SK-N-SH (cell line): ENCODE measurements around the gene XXYLT1. TPM values are rescaled to one million over a fixed set of nuclear protein-coding genes. Genes with fewer than 3 reads are reported as not detected.

Experiments used
- CTCF ChIA-PET: fragments of 300-600, 350-600 bp; formaldehyde crosslinking; extraction: SDS; loops from one replicate; lab custom pipeline; 2021; lab: Yijun Ruan, JAX
- POLR2A ChIA-PET: fragments of 350-600 bp; sonication (Branson Sonifier 250); formaldehyde crosslinking; extraction: SDS; loops from one replicate; lab custom pipeline; 2020; ENCODE audit warnings: antibody characterized with exemption, inconsistent platforms; lab: Yijun Ruan, JAX
- DNase-seq: peaks from one replicate; pipeline ENCODE4 v3.0.0; 2012
- H2AFZ ChIP-seq: fragments of 200-600 bp; sonication (generic); 2 replicates; pipeline ENCODE4 v1.8.1; 2016; ENCODE audit warnings: antibody characterized with exemption, mild to moderate bottlenecking, low read depth
- H3F3A ChIP-seq: fragments of 200-600 bp; sonication (generic); replicated peaks from 2 replicates; pipeline ENCODE3; 2016; ENCODE audit warnings: antibody characterized with exemption, mild to moderate bottlenecking; ENCODE audit not compliant: insufficient read depth
- H3K27ac ChIP-seq, 2 experiments: fragments of 200-500 bp in 1 of 2; fragments of 200-600 bp in 1 of 2; sonication (Bioruptor generic) in 1 of 2; sonication (generic), shearing (Covaris generic) in 1 of 2; 2 replicates each; pipeline versions ENCODE4 v1.5.1 to v1.6.1; 2014 to 2016; ENCODE audit warnings: low read depth in 2 of 2, inconsistent platforms in 1 of 2, low read length in 1 of 2, mild to moderate bottlenecking in 1 of 2, mixed read lengths in 1 of 2
- H3K27me3 ChIP-seq: fragments of 200-600 bp; sonication (generic), shearing (Covaris generic); 2 replicates; pipeline ENCODE4 v1.6.1; 2016; ENCODE audit warnings: mixed run types; ENCODE audit not compliant: insufficient read depth
- H3K36me3 ChIP-seq, 2 experiments: fragments of 200-500 bp in 1 of 2; fragments of 200-600 bp in 1 of 2; sonication (Bioruptor generic) in 1 of 2; sonication (generic) in 1 of 2; replicated peaks in 1 of 2; 2 replicates each; pipeline versions ENCODE3 to v1.5.1; 2014 to 2016; ENCODE audit warnings: low read length in 1 of 2, mild to moderate bottlenecking in 1 of 2; ENCODE audit not compliant: insufficient read depth in 2 of 2, control insufficient read depth in 1 of 2
- H3K4me1 ChIP-seq, 2 experiments: fragments of 200-500 bp in 1 of 2; fragments of 200-600 bp in 1 of 2; sonication (Bioruptor generic) in 1 of 2; sonication (generic), shearing (Covaris generic) in 1 of 2; 2 replicates each; pipeline versions ENCODE4 v1.5.1 to v1.6.1; 2014 to 2016; ENCODE audit warnings: low read depth in 1 of 2, low read length in 1 of 2, mixed run types in 1 of 2; ENCODE audit not compliant: insufficient read depth in 2 of 2, control insufficient read depth in 1 of 2
- H3K4me2 ChIP-seq: fragments of 200-600 bp; sonication (generic), shearing (Covaris generic); 2 replicates; pipeline ENCODE4 v1.6.1; 2017; ENCODE audit warnings: mixed run types
- H3K4me3 ChIP-seq, 2 experiments: fragments of 200-500 bp in 1 of 2; fragments of 200-600 bp in 1 of 2; sonication (Bioruptor generic) in 1 of 2; sonication (generic), shearing (Covaris generic) in 1 of 2; 2 replicates each; pipeline versions ENCODE4 v1.5.1 to v1.8.1; 2014 to 2016; ENCODE audit warnings: low read depth in 2 of 2, inconsistent platforms in 1 of 2, low read length in 1 of 2, mild to moderate bottlenecking in 1 of 2, mixed read lengths in 1 of 2, moderate library complexity in 1 of 2
- H3K79me2 ChIP-seq: fragments of 200-600 bp; sonication (generic); 2 replicates; pipeline ENCODE4 v1.8.1; 2017; ENCODE audit warnings: mild to moderate bottlenecking; ENCODE audit not compliant: insufficient read depth
- H3K9ac ChIP-seq: fragments of 200-600 bp; sonication (generic); 2 replicates; pipeline ENCODE4 v1.6.1; 2017; ENCODE audit warnings: mixed run types
- H3K9me2 ChIP-seq: fragments of 200-600 bp; sonication (generic); 2 replicates; pipeline ENCODE4 v1.6.1; 2017; ENCODE audit warnings: mixed run types
- H3K9me3 ChIP-seq: fragments of 200-600 bp; sonication (generic); 2 replicates; pipeline ENCODE4 v1.6.1; 2017; ENCODE audit warnings: mixed run types, mild to moderate bottlenecking, moderate library complexity
- H4K20me1 ChIP-seq: fragments of 200-600 bp; sonication (generic); 2 replicates; pipeline ENCODE4 v1.6.1; 2017; ENCODE audit warnings: mild to moderate bottlenecking, mixed run types; ENCODE audit not compliant: insufficient read depth
- CHD2 ChIP-seq: fragments of 150-350 bp; IDR thresholded peaks from 2 replicates; pipeline ENCODE4 v1.6.1; 2018; ENCODE audit warnings: low read length; ENCODE audit not compliant: partially characterized antibody
- CTCF ChIP-seq: fragments of 200-600 bp; sonication (generic); IDR thresholded peaks from 2 replicates; pipeline ENCODE4 v1.6.1; 2017; ENCODE audit warnings: antibody characterized with exemption, mild to moderate bottlenecking, moderate library complexity
- ELF1 ChIP-seq: IDR thresholded peaks from 2 replicates; pipeline ENCODE4 v1.4.0; 2012
- EP300 ChIP-seq, 2 experiments: IDR thresholded peaks; 2 replicates each; pipeline versions ENCODE4 v1.4.0 to v1.6.1; 2012; ENCODE audit warnings: borderline replicate concordance in 1 of 2, low read depth in 1 of 2, low read length in 1 of 2
- EZH2phosphoT487 ChIP-seq: fragments of 200-600 bp; sonication (generic); IDR thresholded peaks from 2 replicates; pipeline ENCODE4 v1.6.1; 2017; ENCODE audit warnings: low read depth, mixed run types, mild to moderate bottlenecking, antibody characterized with exemption, moderate library complexity, borderline replicate concordance
- FOSL2 ChIP-seq: IDR thresholded peaks from 2 replicates; pipeline ENCODE4 v1.4.0; 2012; ENCODE audit warnings: low read depth, mild to moderate bottlenecking, moderate library complexity, borderline replicate concordance
- FOXJ3 ChIP-seq: sonication (generic); formaldehyde crosslinking; IDR thresholded peaks from 2 replicates; pipeline ENCODE4 v1.5.1; 2020; ENCODE audit warnings: mild to moderate bottlenecking, missing genetic modification reagents
- GABPA ChIP-seq: IDR thresholded peaks from 2 replicates; pipeline ENCODE4 v1.4.0; 2012; ENCODE audit warnings: low read depth, mild to moderate bottlenecking
- GATA2 ChIP-seq: sonication (generic); formaldehyde crosslinking; IDR thresholded peaks from 2 replicates; pipeline ENCODE4 v1.5.0; 2020; ENCODE audit warnings: mild to moderate bottlenecking, missing genetic modification reagents
- MAX ChIP-seq: IDR thresholded peaks from 2 replicates; pipeline ENCODE4 v1.4.0; 2012; ENCODE audit warnings: low read depth
- NRF1 ChIP-seq: IDR thresholded peaks from 2 replicates; pipeline ENCODE4 v1.6.1; 2012; ENCODE audit warnings: low read depth, mild to moderate bottlenecking, low read length
- PBX3 ChIP-seq: IDR thresholded peaks from 2 replicates; pipeline ENCODE4; 2012
- RCOR1 ChIP-seq: fragments of 150-350 bp; IDR thresholded peaks from 2 replicates; pipeline ENCODE4 v1.6.1; 2017; ENCODE audit warnings: antibody characterized with exemption, low read length
- REST ChIP-seq: IDR thresholded peaks from 2 replicates; pipeline ENCODE4 v1.6.1; 2012; ENCODE audit warnings: mild to moderate bottlenecking, low read depth, low read length, moderate library complexity
- RFX5 ChIP-seq: IDR thresholded peaks from 2 replicates; pipeline ENCODE4 v1.6.1; 2012; ENCODE audit warnings: mild to moderate bottlenecking, improper control_type of control experiment, low read length
- RXRA ChIP-seq: IDR thresholded peaks from 2 replicates; pipeline ENCODE4 v1.4.0; 2012; ENCODE audit warnings: low read depth, mild to moderate bottlenecking, borderline replicate concordance
- SIN3A ChIP-seq: IDR thresholded peaks from 2 replicates; pipeline ENCODE4 v1.6.1; 2012; ENCODE audit warnings: low read depth, mild to moderate bottlenecking, low read length, moderate library complexity, borderline replicate concordance
- SMC3 ChIP-seq: IDR thresholded peaks from 2 replicates; pipeline ENCODE4 v1.6.1; 2012; ENCODE audit warnings: low read depth, low read length, improper control_type of control experiment
- TAF1 ChIP-seq: IDR thresholded peaks from 2 replicates; pipeline ENCODE4 v1.6.1; 2012; ENCODE audit warnings: low read depth, mild to moderate bottlenecking, low read length, moderate library complexity, borderline replicate concordance
- TCF12 ChIP-seq: IDR thresholded peaks from 2 replicates; pipeline ENCODE4 v1.4.0; 2012
- WGBS: methylation state at CpG from one replicate; pipeline ENCODE4 v1.1.6; 2017; ENCODE audit warnings: low lambda C conversion rate; 5-methylcytosine and 5-hydroxymethylcytosine counted together
- polyA plus RNA-seq, 3 experiments: library from polyadenylated mRNA; depleted of rRNA; stranded (reverse); fragments of >200 nt; gene quantifications; 2 replicates each; pipeline ENCODE4 v1.2.3, GENCODE V29; 2012

The XXYLT1 gene
- polyA plus RNA-seq, 1 of the 3 experiments (the other 2 are of a cell fraction) = 22.6 TPM

GRCh38 chr3:195312714-195313113 lies 41.8 kb upstream of the XXYLT1 start:
- no peaks in the 10 kb centered on the region for H3K27me3 ChIP-seq
- WGBS = 92% methylated on average over 6 of the region's 6 CpGs
- no peak overlapping the region for H2AFZ ChIP-seq
- no peaks in the 10 kb centered on the region for H4K20me1 ChIP-seq
- TF ChIP-seq EP300 (IDR thresholded peaks at IDR 0.05; ENCODE audit: borderline replicate concordance in 1 of 2, low read depth in 1 of 2, low read length in 1 of 2) (no peak), RFX5 (no peak)
- no peak overlapping the region for H3K4me3 ChIP-seq
- H3K9ac ChIP-seq = no peak overlapping the region
- no peak overlapping the region for H3K4me2 ChIP-seq
- ChIA-PET POLR2A (no interaction called here), CTCF (interaction anchor here (1.1 to 2.1 kb wide), 2 partner anchors 23 to 42 kb away, joined by 3 to 9 read pairs; partner anchors contain the start of gene XXYLT1)
- peaks cover 10 to 23% of the 10 kb centered on the region in 2 experiments for H3K36me3 ChIP-seq
- no peaks in the 10 kb centered on the region for H3K79me2 ChIP-seq
- DNase-seq = no peak
- no peaks in the 10 kb centered on the region for H3K9me2 ChIP-seq
- H3K4me1 ChIP-seq = no peaks in the 10 kb centered on the region
- no peaks in the 10 kb centered on the region for H3F3A ChIP-seq
- H3K27ac ChIP-seq = no peak overlapping the region
- H3K9me3 ChIP-seq = no peaks in the 10 kb centered on the region

- Histone ChIP-seq H3K4me2 (no peak overlapping the region), H3K4me3 (no peak overlapping the region), H3K9me2 (no peaks in the 10 kb centered on the region), H3K27me3 (no peaks in the 10 kb centered on the region), H3K9me3 (no peaks in the 10 kb centered on the region), H3F3A (no peaks in the 10 kb centered on the region), H2AFZ (no peak overlapping the region), H3K4me1 (no peaks in the 10 kb centered on the region), H3K27ac (no peak overlapping the region), H3K9ac (no peak overlapping the region), H3K36me3 (peaks cover 16 to 18% of the 10 kb centered on the region in 2 experiments), H3K79me2 (no peaks in the 10 kb centered on the region), H4K20me1 (no peaks in the 10 kb centered on the region)
- ChIA-PET CTCF (interaction anchor here (0.6 to 0.7 kb wide), 2 partner anchors 12 to 36 kb away, joined by 3 to 4 read pairs; partner anchors contain the start of gene XXYLT1), POLR2A (no interaction called here)
- TF ChIP-seq TCF12 (no peak), CHD2 (no peak), SIN3A (no peak), RXRA (no peak), PBX3 (no peak), FOSL2 (no peak), SMC3 (no peak), RCOR1 (no peak), FOXJ3 (CRISPR knock-in tag) (no peak), REST (no peak), ELF1 (no peak), CTCF (no peak), MAX (no peak), GATA2 (no peak), TAF1 (no peak), GABPA (no peak), RFX5 (no peak), EZH2phosphoT487 (no peak), NRF1 (no peak)
- DNase-seq = no peak
Observed at GRCh38 chr3:195307711-195308110, 36.8 kb upstream of the XXYLT1 start.
